Activated CD4-positive, alpha-beta T cell treated with anti-CD3 and anti-CD28 coated beads, Interleukin-2, amount 50 U/mL, for 24 hours (primary cell): ENCODE measurements around the gene MIDN.

Source experiments
- DNase-seq, 2 donors: peaks; one replicate each; pipeline ENCODE4 v3.0.0-alpha.2; 2020; ENCODE audit warnings: low read depth in 1 of 2, low spot score in 1 of 2

The MIDN gene

DNA sequence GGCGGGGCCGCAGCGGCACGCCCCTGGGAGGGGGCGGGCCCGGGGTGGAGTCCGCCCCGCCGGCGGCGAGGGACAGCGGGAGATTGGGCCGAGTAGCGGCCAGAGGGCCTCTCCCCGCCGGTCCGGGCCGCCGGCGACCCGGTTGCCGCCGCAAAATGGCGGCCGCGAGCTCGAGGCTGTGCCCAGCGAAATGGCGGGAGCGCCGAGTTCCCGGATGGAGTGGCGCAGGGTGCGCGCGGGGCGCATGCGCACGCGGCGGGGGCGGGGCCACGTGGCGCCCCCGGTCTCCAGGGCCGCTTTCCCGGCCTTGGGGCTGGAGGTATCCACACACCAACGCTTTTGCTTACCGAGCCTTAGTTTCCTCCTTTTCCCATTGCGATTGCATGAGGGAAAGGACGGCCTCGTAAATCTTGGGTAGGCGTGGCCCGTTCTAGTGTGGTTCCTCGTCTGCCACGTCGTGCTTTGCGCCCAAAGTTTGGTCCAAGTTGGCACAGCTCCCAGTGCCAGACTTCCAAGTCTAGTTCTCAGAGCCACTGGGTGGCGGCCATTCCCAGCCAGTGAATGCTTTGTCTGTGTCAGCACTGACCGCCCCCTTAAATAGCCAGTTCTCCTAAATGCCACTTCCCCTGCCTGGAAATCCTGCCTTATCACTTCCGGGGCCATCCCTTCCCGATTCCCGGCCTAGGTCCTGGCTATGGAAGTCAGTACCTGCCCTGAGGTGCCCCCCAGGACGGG, 21.3 kb downstream of the MIDN start:
- DNase-seq = peak; percentile 79 to 80

GRCh38 chr19:1270213-1270853, 21.9 kb downstream of the MIDN start:
- DNase-seq = no peak

- no peak for DNase-seq
Observed at GRCh38 chr19:1270854-1271527, 22.6 kb downstream of the MIDN start.

DNA sequence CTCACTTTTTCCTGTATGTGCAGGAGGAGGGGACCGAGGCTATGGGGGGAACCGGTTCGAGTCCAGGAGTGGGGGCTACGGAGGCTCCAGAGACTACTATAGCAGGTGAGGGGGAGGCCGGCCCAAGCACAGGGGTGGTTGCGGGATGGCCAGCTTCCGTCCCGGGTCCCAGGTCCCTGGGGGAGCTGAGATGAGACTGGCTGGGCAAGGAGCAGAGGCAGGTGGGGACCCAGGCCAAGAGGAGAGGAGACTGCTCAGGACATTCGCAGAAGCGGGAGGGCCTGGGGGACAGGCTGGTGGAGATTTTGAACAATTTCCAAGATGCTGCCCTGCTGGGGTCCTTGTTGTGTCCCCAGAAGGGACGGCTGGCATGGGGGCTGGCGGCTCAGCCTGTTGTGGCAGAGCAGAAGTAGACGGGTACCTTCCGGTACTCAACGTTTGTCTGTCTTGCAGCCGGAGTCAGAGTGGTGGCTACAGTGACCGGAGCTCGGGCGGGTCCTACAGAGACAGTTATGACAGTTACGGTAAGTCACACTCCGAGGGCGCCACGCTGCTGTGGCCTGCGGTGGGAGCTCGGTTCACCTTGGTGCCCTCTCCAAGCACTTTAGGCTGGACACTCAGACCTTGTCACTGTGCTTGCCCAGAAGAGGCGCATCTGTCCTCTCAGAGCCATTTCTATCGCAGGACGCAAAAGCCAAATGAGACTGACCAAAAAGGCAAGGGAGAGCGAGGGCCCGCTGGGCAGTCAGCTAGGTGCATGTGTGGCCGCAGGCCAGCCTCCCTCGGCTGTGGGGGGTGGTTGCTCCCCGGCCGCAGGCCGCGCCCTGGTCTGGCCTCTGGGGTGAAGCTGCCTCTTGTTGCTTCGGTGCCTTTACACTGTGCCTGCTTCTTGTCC, 23.4 kb downstream of the MIDN start:
- no peak for DNase-seq

GRCh38 chr19:1272423-1273262, 24.3 kb downstream of the MIDN start:
- DNase-seq = no peak

DNA sequence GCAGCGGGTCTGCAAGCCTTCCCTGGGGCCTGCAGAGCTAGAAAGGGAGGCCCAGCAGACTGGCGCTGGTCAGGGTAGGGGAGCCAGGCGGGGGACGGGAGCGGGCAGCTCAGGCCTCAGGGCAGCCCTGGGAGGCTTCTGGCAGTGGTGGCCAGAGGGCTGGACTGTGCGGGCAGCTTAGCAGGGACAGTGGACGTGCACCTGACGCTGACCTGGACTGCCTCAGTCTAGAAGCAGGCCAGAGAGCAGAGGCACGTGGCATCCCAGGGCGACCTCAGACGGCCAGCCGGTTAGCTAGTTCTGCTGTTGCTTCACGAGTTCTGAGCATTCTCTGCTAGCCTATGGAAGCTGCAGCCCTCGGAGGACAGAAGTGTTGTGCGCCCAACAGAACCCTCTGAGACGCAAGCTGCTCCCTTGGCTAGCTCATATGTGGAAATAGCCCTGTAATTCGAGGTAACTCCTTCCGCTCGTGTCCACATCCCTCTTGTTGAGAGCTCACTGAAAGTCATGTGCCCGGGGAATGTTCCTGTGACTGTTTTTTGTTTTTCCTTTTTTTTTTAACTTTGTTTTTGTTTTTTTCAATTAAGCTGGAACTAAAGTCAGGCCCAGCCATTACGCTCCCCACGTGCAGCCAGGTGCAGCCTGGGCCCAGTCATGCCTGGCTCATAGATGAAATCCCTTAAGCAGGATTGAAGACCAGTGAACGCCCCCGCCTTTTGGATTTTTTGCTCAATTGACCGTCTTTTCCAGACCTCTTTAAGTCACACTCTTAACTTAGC, 25.1 kb downstream of the MIDN start:
- DNase-seq = no peak

GRCh38 chr19:1274081-1274851, 25.9 kb downstream of the MIDN start:
- no peak for DNase-seq

DNA sequence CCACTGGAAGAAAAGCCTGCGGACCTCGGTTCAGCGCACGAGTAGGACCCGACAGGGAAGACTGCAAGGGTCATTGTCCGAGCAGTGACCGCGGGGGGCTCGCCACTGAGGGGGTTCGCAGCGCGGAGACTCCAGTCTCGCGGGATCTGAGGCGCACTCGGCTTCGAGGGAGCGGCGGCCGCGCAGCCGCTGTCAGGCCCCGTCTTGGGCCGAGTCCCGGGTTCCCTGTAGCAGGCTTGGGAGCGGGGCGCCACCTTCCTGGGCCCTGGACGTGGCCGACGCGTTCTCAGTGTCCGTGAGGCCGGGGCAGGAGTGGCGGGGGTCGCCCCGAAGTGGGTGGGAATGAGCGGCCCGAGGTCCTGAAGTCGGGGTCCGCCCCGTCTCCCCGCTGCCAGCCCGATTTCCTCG, 26.5 kb downstream of the MIDN start:
- DNase-seq = no peak

DNA sequence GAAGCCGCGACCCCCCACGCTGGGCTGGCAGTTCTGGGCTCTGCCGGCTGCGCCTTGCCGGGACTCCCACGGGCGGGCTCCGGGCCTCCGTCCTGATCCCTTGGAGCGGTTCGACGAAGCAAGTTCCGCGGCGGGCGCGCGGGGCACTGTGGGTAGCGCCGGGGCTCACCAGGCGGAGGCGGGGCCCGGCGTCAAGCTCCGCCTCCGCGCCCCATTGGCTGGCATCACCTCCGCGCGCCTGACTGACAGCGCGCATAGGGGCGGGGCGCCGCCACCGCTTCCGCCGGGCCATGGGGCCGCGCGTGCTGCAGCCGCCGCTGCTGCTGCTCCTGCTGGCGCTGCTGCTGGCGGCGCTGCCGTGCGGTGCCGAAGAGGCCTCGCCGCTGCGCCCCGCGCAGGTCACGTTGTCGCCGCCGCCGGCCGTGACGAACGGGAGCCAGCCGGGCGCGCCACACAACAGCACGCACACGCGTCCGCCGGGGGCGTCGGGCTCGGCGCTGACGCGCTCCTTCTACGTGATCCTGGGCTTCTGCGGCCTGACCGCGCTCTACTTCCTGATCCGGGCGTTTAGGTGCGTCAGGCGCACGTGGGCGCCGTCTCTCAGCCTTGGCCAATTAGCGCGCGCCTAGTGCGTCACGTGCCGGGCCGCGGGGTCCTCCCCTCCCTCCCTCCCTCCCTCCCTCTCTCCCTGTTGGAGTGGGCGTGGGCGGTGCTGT, 27.0 kb downstream of the MIDN start, which contains the start of gene FAM174C:
FAM174C (plus strand) TSS at position 271 of the 716 bp plus-strand sequence; CDS start at position 291, 20 bp downstream.
- DNase-seq = peak; percentile 88 to 95

DNA sequence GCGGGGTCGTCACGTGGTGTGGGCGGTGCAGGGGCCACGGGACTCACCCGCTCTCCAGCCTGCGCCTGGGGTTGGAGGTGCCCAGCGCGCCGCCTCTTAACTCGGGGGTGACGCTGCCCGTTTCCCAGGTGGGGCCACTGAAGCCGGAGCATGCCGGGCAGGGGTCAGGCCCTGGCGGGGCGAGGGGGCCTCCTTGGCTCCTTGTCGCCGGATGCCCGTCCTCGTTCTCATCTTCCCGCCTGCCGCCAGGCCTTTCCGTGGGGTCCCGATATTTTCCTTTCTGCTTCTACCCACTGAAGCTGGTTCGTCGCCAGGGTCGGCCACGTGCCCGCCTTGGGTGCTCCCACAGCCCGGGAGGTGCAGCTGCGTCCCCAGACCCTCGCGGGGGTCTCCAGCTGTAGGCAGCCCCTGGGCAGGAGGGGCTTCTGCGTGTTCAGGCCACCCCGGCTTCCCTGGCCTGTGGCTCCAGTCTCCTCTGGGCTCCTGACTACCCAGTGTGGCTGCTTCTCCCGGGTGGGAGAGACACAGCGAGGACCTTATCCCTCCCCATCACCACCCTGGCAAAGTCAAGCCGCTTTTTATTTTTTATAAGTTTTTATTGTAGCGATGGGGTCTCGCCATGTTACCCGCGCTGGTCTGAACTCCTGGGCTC, 27.7 kb downstream of the MIDN start:
- DNase-seq = no peak

- DNase-seq = no peak
Observed at GRCh38 chr19:1276628-1277022, 28.2 kb downstream of the MIDN start.

DNA sequence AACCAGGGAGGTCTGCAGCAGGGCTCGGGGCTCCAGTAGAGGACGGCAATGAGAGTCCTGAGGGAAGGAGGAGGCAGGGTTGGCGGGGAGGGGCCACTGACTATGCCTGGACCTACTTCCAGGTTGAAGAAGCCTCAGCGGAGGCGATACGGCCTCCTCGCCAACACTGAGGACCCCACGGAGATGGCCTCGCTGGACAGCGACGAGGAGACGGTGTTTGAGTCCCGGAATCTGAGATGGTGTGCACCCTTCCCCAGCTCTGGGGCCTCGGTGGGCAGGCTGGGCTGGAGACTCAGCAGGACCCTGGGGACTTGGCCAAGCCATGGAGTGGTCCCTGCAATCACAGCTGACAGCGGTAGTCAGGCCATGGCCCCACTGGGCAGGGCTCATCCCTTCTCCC, 28.7 kb downstream of the MIDN start:
- DNase-seq = no peak

GRCh38 chr19:1278074-1278473, 29.7 kb downstream of the MIDN start:
- no peak for DNase-seq

- DNase-seq = no peak
Observed at GRCh38 chr19:1278713-1279660, 30.6 kb downstream of the MIDN start.

GRCh38 chr19:1279782-1280341, 31.5 kb downstream of the MIDN start:
- DNase-seq = peak; percentile 65 to 70
